Measurements from ENCODE around the gene CCDC191.

Gene CCDC191

DNA sequence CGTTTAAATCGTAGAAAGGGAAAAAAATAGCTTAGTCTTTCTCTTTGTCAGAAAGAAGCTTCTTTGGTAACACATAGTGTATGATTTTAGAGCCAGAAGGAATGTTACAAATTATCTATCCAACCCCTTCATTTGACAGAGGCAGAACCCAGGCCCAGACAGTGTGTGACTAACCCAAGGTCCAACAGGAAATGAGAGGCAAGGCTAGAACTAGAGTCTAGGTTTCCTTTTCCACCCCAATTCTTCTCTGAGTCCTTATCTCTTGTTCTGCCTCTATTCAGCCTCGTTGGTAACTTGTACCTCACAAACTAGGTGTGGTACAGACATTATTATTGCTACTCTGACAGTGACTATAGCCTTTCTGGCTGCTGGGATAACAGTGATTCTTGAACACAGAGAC, 39.5 kb upstream of the CCDC191 start:
- CTCF ChIA-PET, result no interaction called here
- no peak for TF ChIP-seq ZNF384 (IDR thresholded peaks at IDR 0.05)
- TF ChIP-seq, protein P1, sequence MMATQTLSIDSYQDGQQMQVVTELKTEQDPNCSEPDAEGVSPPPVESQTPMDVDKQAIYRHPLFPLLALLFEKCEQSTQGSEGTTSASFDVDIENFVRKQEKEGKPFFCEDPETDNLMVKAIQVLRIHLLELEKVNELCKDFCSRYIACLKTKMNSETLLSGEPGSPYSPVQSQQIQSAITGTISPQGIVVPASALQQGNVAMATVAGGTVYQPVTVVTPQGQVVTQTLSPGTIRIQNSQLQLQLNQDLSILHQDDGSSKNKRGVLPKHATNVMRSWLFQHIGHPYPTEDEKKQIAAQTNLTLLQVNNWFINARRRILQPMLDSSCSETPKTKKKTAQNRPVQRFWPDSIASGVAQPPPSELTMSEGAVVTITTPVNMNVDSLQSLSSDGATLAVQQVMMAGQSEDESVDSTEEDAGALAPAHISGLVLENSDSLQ (IDR thresholded peaks at IDR 0.05), result no peak
- no peak for TF ChIP-seq FOXM1 (IDR thresholded peaks at IDR 0.05; ENCODE audit: borderline replicate concordance)
- no peak for TF ChIP-seq SP1 (IDR thresholded peaks at IDR 0.05)
- TF ChIP-seq NFRKB (IDR thresholded peaks at IDR 0.05), result no peak
- no peak for TF ChIP-seq BHLHE40 (IDR thresholded peaks at IDR 0.05; ENCODE audit: borderline replicate concordance)
- TF ChIP-seq LEF1 (IDR thresholded peaks at IDR 0.05; ENCODE audit: borderline replicate concordance), result no peak
- TF ChIP-seq L3MBTL2 (conservative IDR thresholded peaks at IDR 0.05), result no peak
- no peak for TF ChIP-seq SUZ12 (IDR thresholded peaks at IDR 0.05)
- POLR2A ChIA-PET, result no interaction called here
- DNase-seq (ENCODE audit: extremely low spot score), result no peak

DNA sequence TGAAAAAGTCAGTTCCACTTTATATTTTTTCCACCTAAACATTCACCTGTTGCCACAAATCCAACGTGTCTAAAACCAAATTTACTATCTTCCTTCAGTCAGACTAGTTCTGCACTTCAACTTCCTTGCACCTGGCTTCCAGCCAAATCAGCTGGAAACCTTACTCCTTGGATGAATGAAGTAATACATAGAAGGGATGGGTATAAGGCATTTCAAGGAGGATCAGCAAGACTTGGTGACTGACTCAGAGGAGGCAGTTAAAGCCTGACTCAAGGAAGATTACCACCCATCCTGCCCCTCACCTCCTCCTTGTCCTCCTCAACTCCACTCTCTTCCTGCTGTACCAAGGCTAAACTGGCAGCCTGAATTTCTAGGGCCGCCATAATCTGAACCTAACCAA, 37.3 kb upstream of the CCDC191 start:
- POLR2A ChIA-PET, result no interaction called here
- peak; percentile 23 for DNase-seq (ENCODE audit: extremely low spot score)
- no peak for TF ChIP-seq ELF4 (IDR thresholded peaks at IDR 0.05)
- TF ChIP-seq BHLHE40 (IDR thresholded peaks at IDR 0.05; ENCODE audit: borderline replicate concordance), result no peak
- no peak for TF ChIP-seq L3MBTL2 (conservative IDR thresholded peaks at IDR 0.05)
- TF ChIP-seq SUZ12 (IDR thresholded peaks at IDR 0.05), result no peak
- no peak for TF ChIP-seq ARNT (IDR thresholded peaks at IDR 0.05)
- TF ChIP-seq FOXK2 (IDR thresholded peaks at IDR 0.05), result no peak
- TF ChIP-seq FOXM1 (IDR thresholded peaks at IDR 0.05; ENCODE audit: borderline replicate concordance), result no peak
- no peak for TF ChIP-seq FOXA1 (IDR thresholded peaks at IDR 0.05)
- no peak for TF ChIP-seq SP1 (IDR thresholded peaks at IDR 0.05)
- no peak for TF ChIP-seq LEF1 (IDR thresholded peaks at IDR 0.05; ENCODE audit: borderline replicate concordance)
- TF ChIP-seq, protein P1 (IDR thresholded peaks at IDR 0.05), result no peak
- TF ChIP-seq ZNF384 (IDR thresholded peaks at IDR 0.05), result no peak
- TF ChIP-seq HDGF (IDR thresholded peaks at IDR 0.05; ENCODE audit: borderline replicate concordance), result no peak
- no peak for TF ChIP-seq TARDBP (IDR thresholded peaks at IDR 0.05)
- no peak for TF ChIP-seq NFRKB (IDR thresholded peaks at IDR 0.05)
- TF ChIP-seq CTBP1 (IDR thresholded peaks at IDR 0.05; ENCODE audit: borderline replicate concordance), result no peak
- CTCF ChIA-PET, result no interaction called here

DNA sequence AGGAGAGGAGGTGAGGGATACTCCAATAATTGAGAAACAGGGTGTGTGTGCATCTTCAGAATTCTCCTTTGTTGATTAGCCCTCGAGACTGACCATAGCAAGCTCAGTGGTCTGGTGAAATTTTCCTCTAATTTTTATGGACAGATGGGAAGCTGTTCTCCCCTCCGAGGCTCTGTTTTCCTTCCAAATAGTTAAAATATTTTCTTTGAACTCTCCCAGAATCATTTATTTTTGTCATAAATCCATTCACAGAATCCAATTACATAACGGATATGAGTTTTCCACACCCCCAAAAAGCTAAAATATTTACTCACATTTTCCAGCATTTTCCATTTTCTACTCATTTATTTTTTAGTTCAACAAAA, 36.7 kb upstream of the CCDC191 start:
- TF ChIP-seq SUZ12 (IDR thresholded peaks at IDR 0.05), result no peak
- DNase-seq (ENCODE audit: extremely low spot score), result no peak
- CTCF ChIA-PET, result no interaction called here
- POLR2A ChIA-PET, result no interaction called here

DNA sequence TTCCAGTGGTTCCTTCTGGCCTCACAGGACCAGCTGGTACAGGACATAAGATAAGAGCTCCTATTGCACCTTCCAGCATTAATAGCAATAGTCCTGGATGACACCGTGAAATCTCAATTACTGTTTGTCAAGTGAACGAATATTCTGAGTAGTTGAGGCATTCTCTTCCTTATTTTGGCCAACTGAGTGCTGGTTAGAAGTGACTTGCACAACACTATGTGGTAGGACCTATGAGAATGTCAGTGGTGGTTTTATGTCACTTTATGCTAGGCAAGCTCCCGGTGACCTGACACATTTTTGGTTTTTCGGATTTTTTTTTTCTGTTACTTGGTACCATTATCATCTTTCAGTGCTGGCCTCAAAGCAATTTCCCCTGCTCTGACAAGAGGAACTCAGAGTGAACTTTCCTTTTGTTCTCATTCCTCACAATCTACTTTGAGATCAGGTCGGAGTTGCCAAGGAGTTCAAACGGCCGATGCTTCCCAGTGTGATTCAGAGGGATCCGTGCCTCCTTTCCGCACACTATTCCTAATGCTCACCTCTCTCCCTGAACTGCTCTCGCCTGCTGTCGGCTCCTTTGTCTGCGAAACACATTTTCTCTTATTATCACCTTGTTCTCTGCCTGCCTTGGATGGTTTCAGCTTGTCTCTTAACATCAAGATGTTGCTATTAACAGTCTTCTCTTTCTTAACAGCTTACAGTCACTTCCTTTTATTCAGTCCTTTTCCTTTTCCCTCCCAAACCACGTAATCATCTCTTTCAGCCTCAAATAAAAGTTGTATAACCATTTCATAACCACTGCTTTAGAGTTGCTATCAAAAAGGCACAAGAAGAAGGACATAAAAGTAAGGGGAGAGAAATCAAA, 36.1 kb upstream of the CCDC191 start:
- POLR2A ChIA-PET, result no interaction called here
- no peak for DNase-seq (ENCODE audit: extremely low spot score)
- CTCF ChIA-PET, result no interaction called here
- TF ChIP-seq NFRKB (IDR thresholded peaks at IDR 0.05) (no peak), FOXK2 (IDR thresholded peaks at IDR 0.05) (no peak), ELF4 (IDR thresholded peaks at IDR 0.05) (no peak), FOXM1 (IDR thresholded peaks at IDR 0.05; ENCODE audit: borderline replicate concordance) (no peak)

DNA sequence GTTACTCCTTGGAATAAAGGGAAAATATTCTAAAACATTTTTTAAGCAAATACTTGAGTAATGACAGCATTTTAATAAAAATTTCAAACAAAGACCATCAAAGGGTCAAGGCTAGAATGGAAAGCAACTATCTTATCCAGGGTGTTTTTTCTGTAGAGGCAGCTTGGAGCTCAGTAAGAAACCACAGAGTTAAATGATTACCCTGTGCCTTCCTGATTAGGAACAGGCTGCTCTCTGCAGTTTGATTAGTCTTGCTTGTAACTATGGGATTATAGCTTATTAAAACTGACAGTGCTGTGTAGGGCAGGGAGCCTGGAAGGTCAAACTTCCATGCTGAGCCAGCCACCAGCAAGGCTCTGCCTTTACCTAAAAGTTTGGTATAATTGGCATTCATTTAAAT, 33.3 kb upstream of the CCDC191 start:
- TF ChIP-seq ELF4 (IDR thresholded peaks at IDR 0.05) (no peak), CTBP1 (IDR thresholded peaks at IDR 0.05; ENCODE audit: borderline replicate concordance) (no peak), FOXK2 (IDR thresholded peaks at IDR 0.05) (no peak), SUZ12 (IDR thresholded peaks at IDR 0.05) (no peak), ZNF384 (IDR thresholded peaks at IDR 0.05) (no peak), L3MBTL2 (conservative IDR thresholded peaks at IDR 0.05) (no peak), HDGF (IDR thresholded peaks at IDR 0.05; ENCODE audit: borderline replicate concordance) (no peak), NFRKB (IDR thresholded peaks at IDR 0.05) (no peak), TARDBP (IDR thresholded peaks at IDR 0.05) (no peak), FOXA1 (IDR thresholded peaks at IDR 0.05) (no peak), SP1 (IDR thresholded peaks at IDR 0.05) (no peak), FOXM1 (IDR thresholded peaks at IDR 0.05; ENCODE audit: borderline replicate concordance) (no peak)
- TF ChIP-seq, protein P1 (IDR thresholded peaks at IDR 0.05), result no peak
- ChIA-PET POLR2A (no interaction called here), CTCF (no interaction called here)
- no peak for DNase-seq (ENCODE audit: extremely low spot score)

DNA sequence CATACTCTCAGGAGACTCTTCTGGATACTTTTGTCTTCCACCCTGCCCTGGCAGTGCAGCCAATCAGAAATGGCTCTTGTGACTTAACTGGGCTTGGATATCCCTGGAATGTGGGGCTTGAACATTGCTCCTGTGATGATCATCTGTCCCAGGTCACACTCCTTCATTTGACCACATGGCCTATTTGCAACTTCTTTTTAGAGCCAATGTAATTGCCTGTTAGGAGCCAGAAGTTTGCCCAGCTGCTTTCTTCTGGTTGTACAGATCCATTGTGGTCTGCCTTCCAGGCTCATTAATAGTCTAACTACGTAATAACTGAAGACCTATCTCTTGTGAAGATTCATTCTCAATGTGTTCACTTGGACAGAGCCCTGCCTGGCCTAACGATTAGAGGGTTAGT, 30.0 kb upstream of the CCDC191 start:
- TF ChIP-seq TARDBP (IDR thresholded peaks at IDR 0.05), result no peak
- no peak for TF ChIP-seq ZNF384 (IDR thresholded peaks at IDR 0.05)
- TF ChIP-seq ARNT (IDR thresholded peaks at IDR 0.05), result no peak
- no peak for TF ChIP-seq FOXM1 (IDR thresholded peaks at IDR 0.05; ENCODE audit: borderline replicate concordance)
- ChIA-PET CTCF (interaction anchor here (1.1 kb wide), 1 partner anchor 14 kb away, joined by 3 read pairs; no protein-coding TSS in a partner anchor), POLR2A (no interaction called here)
- no peak for DNase-seq (ENCODE audit: extremely low spot score)

DNA sequence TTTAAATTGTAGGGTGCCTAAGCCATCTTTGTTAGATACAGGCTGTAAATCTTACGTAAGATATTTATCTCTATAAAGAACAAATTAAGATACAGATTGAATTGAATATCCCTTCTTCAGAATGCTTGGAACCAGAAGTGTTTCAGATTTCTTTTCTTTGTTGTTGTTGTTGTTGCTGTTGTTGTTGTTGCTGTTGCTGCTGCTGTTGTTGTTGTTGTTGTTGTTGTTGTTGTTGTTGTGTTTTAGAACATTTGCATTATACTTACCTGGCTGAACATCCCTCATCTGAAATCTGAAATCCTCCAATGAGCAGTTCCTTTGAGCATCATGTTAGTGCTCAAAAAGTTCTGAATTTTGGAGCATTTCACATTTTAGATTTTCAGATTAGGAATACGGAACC, 26.8 kb upstream of the CCDC191 start:
- ChIA-PET POLR2A (no interaction called here), CTCF (no interaction called here)
- no peak for TF ChIP-seq CTBP1 (IDR thresholded peaks at IDR 0.05; ENCODE audit: borderline replicate concordance)
- no peak for TF ChIP-seq SP1 (IDR thresholded peaks at IDR 0.05)
- no peak for TF ChIP-seq FOXK2 (IDR thresholded peaks at IDR 0.05)
- TF ChIP-seq BHLHE40 (IDR thresholded peaks at IDR 0.05; ENCODE audit: borderline replicate concordance), result no peak
- no peak for TF ChIP-seq NFRKB (IDR thresholded peaks at IDR 0.05)
- no peak for TF ChIP-seq HDGF (IDR thresholded peaks at IDR 0.05; ENCODE audit: borderline replicate concordance)
- DNase-seq (ENCODE audit: extremely low spot score), result no peak

Measured in HEK293T (cell line).